ENCODE measurements around the gene EIPR1.

The EIPR1 gene

GRCh38 chr2:3236300-3237045 lies 141.1 kb downstream of the EIPR1 start:
- TF ChIP-seq ARNTL (CRISPR knock-in tag; IDR thresholded peaks at IDR 0.05; ENCODE audit: borderline replicate concordance, low read depth) (no peak), ZNF565 (CRISPR knock-in tag; conservative IDR thresholded peaks at IDR 0.05; ENCODE audit: low read depth) (no peak), OSR1 (CRISPR knock-in tag; IDR thresholded peaks at IDR 0.05) (no peak)
- ATAC-seq: no peak

- ATAC-seq: no peak
- no peak for TF ChIP-seq ZFP3 (CRISPR knock-in tag; IDR thresholded peaks at IDR 0.05)
- no peak for TF ChIP-seq ZFP30 (CRISPR knock-in tag; IDR thresholded peaks at IDR 0.05)
- TF ChIP-seq, protein P1, sequence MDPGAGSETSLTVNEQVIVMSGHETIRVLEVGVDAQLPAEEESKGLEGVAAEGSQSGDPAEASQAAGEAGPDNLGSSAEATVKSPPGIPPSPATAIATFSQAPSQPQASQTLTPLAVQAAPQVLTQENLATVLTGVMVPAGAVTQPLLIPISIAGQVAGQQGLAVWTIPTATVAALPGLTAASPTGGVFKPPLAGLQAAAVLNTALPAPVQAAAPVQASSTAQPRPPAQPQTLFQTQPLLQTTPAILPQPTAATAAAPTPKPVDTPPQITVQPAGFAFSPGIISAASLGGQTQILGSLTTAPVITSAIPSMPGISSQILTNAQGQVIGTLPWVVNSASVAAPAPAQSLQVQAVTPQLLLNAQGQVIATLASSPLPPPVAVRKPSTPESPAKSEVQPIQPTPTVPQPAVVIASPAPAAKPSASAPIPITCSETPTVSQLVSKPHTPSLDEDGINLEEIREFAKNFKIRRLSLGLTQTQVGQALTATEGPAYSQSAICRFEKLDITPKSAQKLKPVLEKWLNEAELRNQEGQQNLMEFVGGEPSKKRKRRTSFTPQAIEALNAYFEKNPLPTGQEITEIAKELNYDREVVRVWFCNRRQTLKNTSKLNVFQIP (CRISPR knock-in tag; IDR thresholded peaks at IDR 0.05; ENCODE audit: borderline replicate concordance, low read depth): no peak
- no peak for TF ChIP-seq ISL1 (CRISPR knock-in tag; IDR thresholded peaks at IDR 0.05)
- TF ChIP-seq ZNF565 (CRISPR knock-in tag; conservative IDR thresholded peaks at IDR 0.05; ENCODE audit: low read depth): no peak
- no peak for TF ChIP-seq CSDC2 (CRISPR knock-in tag; IDR thresholded peaks at IDR 0.05)
- no peak for TF ChIP-seq CREB5 (CRISPR knock-in tag; IDR thresholded peaks at IDR 0.05; ENCODE audit: low read depth)
- no peak for TF ChIP-seq TOX (CRISPR knock-in tag; IDR thresholded peaks at IDR 0.05; ENCODE audit: borderline replicate concordance)
- TF ChIP-seq, protein P2, sequence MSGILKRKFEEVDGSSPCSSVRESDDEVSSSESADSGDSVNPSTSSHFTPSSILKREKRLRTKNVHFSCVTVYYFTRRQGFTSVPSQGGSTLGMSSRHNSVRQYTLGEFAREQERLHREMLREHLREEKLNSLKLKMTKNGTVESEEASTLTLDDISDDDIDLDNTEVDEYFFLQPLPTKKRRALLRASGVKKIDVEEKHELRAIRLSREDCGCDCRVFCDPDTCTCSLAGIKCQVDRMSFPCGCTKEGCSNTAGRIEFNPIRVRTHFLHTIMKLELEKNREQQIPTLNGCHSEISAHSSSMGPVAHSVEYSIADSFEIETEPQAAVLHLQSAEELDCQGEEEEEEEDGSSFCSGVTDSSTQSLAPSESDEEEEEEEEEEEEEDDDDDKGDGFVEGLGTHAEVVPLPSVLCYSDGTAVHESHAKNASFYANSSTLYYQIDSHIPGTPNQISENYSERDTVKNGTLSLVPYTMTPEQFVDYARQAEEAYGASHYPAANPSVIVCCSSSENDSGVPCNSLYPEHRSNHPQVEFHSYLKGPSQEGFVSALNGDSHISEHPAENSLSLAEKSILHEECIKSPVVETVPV (CRISPR knock-in tag; IDR thresholded peaks at IDR 0.05): no peak
- TF ChIP-seq TCF4 (CRISPR knock-in tag; IDR thresholded peaks at IDR 0.05; ENCODE audit: borderline replicate concordance): no peak
- no peak for TF ChIP-seq GLIS3 (CRISPR knock-in tag; IDR thresholded peaks at IDR 0.05)
- no peak for TF ChIP-seq ZNF8 (CRISPR knock-in tag; IDR thresholded peaks at IDR 0.05)
- TF ChIP-seq ZC3H10 (CRISPR knock-in tag; IDR thresholded peaks at IDR 0.05): no peak
- no peak for TF ChIP-seq TSHZ2 (CRISPR knock-in tag; IDR thresholded peaks at IDR 0.05)
- TF ChIP-seq RARB (CRISPR knock-in tag; IDR thresholded peaks at IDR 0.05): no peak
- no peak for TF ChIP-seq BACH2 (CRISPR knock-in tag; IDR thresholded peaks at IDR 0.05; ENCODE audit: borderline replicate concordance)
- TF ChIP-seq SNAI2 (CRISPR knock-in tag; IDR thresholded peaks at IDR 0.05): no peak
- TF ChIP-seq OSR1 (CRISPR knock-in tag; IDR thresholded peaks at IDR 0.05): no peak
- no peak for TF ChIP-seq ESRRG (CRISPR knock-in tag; IDR thresholded peaks at IDR 0.05)
Measured at GRCh38 chr2:3233877-3234276, 143.7 kb downstream of the EIPR1 start.

- ATAC-seq: no peak
- TF ChIP-seq, protein P3, sequence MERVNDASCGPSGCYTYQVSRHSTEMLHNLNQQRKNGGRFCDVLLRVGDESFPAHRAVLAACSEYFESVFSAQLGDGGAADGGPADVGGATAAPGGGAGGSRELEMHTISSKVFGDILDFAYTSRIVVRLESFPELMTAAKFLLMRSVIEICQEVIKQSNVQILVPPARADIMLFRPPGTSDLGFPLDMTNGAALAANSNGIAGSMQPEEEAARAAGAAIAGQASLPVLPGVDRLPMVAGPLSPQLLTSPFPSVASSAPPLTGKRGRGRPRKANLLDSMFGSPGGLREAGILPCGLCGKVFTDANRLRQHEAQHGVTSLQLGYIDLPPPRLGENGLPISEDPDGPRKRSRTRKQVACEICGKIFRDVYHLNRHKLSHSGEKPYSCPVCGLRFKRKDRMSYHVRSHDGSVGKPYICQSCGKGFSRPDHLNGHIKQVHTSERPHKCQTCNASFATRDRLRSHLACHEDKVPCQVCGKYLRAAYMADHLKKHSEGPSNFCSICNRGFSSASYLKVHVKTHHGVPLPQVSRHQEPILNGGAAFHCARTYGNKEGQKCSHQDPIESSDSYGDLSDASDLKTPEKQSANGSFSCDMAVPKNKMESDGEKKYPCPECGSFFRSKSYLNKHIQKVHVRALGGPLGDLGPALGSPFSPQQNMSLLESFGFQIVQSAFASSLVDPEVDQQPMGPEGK (CRISPR knock-in tag; IDR thresholded peaks at IDR 0.05; ENCODE audit: borderline replicate concordance): no peak
- no peak for TF ChIP-seq ZNF8 (CRISPR knock-in tag; IDR thresholded peaks at IDR 0.05)
- TF ChIP-seq CREB5 (CRISPR knock-in tag; IDR thresholded peaks at IDR 0.05; ENCODE audit: low read depth): no peak
- TF ChIP-seq GLIS3 (CRISPR knock-in tag; IDR thresholded peaks at IDR 0.05): no peak
- no peak for TF ChIP-seq TCF4 (CRISPR knock-in tag; IDR thresholded peaks at IDR 0.05; ENCODE audit: borderline replicate concordance)
- no peak for TF ChIP-seq PPARA (CRISPR knock-in tag; IDR thresholded peaks at IDR 0.05; ENCODE audit: borderline replicate concordance)
- TF ChIP-seq ISL1 (CRISPR knock-in tag; IDR thresholded peaks at IDR 0.05): no peak
Measured at GRCh38 chr2:3229221-3229620, 148.4 kb downstream of the EIPR1 start.
